K562 (cell line): ENCODE data around the gene CFAP54.

ENCODE experiments used
- CGGBP1 ChIP-seq: fragments of 250-450 bp; sonication (Bioruptor Pico); IDR thresholded peaks from 2 replicates; pipeline ENCODE4 v1.9.0; 2021; ENCODE audit warnings: mild to moderate bottlenecking
- CTCF ChIP-seq, 3 experiments: IDR thresholded peaks in 2 of 3; conservative IDR thresholded peaks in 1 of 3; 2 replicates each; pipeline ENCODE4 v1.5.1; 2011 to 2012; ENCODE audit warnings: low read length in 3 of 3, mild to moderate bottlenecking in 3 of 3, control low read depth in 2 of 3, improper control_type of control experiment in 1 of 3, inconsistent platforms in 1 of 3, low read depth in 1 of 3, mixed read lengths in 1 of 3, moderate library complexity in 1 of 3; ENCODE audit not compliant: insufficient read depth in 2 of 3
- DMBX1 ChIP-seq: fragments of 250-450 bp; sonication (Bioruptor Pico); IDR thresholded peaks from 2 replicates; pipeline ENCODE4 v1.8.0; 2022; ENCODE audit warnings: inconsistent platforms, mild to moderate bottlenecking, moderate library complexity, borderline replicate concordance
- EP300 ChIP-seq: IDR thresholded peaks from 2 replicates; pipeline ENCODE4 v1.6.1; 2012; ENCODE audit warnings: low read length, improper control_type of control experiment
- ETV1 ChIP-seq: fragments of 450-650 bp; conservative IDR thresholded peaks from 2 replicates; pipeline ENCODE4 v1.6.1; 2016; ENCODE audit warnings: missing genetic modification characterization, control low read depth, low read depth, missing compliant biosample characterization
- EZH2 ChIP-seq: IDR thresholded peaks from 2 replicates; pipeline ENCODE4 v1.6.1; 2012; ENCODE audit warnings: low read depth, mild to moderate bottlenecking, inconsistent platforms, low read length, borderline replicate concordance
- JUND ChIP-seq, 2 experiments: IDR thresholded peaks; 2 replicates in 1 of 2; 3 replicates in 1 of 2; pipeline ENCODE4 v1.6.1; 2011; ENCODE audit warnings: borderline replicate concordance in 2 of 2, low read depth in 2 of 2, low read length in 2 of 2, improper control_type of control experiment in 1 of 2, missing biosample characterization in 1 of 2, missing genetic modification characterization in 1 of 2, missing genetic modification reagents in 1 of 2
- MXI1 ChIP-seq: IDR thresholded peaks from 2 replicates; pipeline ENCODE4 v1.6.1; 2011; ENCODE audit warnings: low read depth, mild to moderate bottlenecking, improper control_type of control experiment, low read length
- NFATC3 ChIP-seq: fragments of 450-650 bp; IDR thresholded peaks from 2 replicates; pipeline ENCODE4 v1.6.1; 2017; ENCODE audit warnings: mild to moderate bottlenecking
- TBL1XR1 ChIP-seq, 2 experiments: IDR thresholded peaks; 2 replicates each; pipeline ENCODE4 v1.6.1; 2012; ENCODE audit warnings: improper control_type of control experiment in 2 of 2, low read length in 2 of 2, mild to moderate bottlenecking in 1 of 2
- USF1 ChIP-seq: sonication (generic); formaldehyde crosslinking; IDR thresholded peaks from 2 replicates; pipeline ENCODE4 v1.9.0; 2022; ENCODE audit warnings: mild to moderate bottlenecking, missing genetic modification reagents
- ZBTB26 ChIP-seq: fragments of 450-650 bp; formaldehyde crosslinking; IDR thresholded peaks from 2 replicates; pipeline ENCODE4 v1.4.0; 2022; ENCODE audit warnings: missing genetic modification characterization
- ZBTB34 ChIP-seq: fragments of 250-450 bp; sonication (Bioruptor Pico); IDR thresholded peaks from 2 replicates; pipeline ENCODE4 v1.8.0; 2021; ENCODE audit warnings: mild to moderate bottlenecking, moderate library complexity

GRCh38 chr12:96876966-96877365 lies 387.6 kb downstream of the CFAP54 start:
- no peak for TF ChIP-seq ZBTB26 (CRISPR knock-in tag)
- no peak for TF ChIP-seq CTCF (IDR thresholded peaks at IDR 0.05 in 2 of 3, conservative IDR thresholded peaks at IDR 0.05 in 1 of 3; ENCODE audit: insufficient read depth in 2 of 3, low read depth in 1 of 3, low read length in 3 of 3)
- no peak for TF ChIP-seq MXI1
- TF ChIP-seq JUND (IDR thresholded peaks at IDR 0.05; ENCODE audit: borderline replicate concordance, low read depth, low read length), result no peak
- TF ChIP-seq JUND (tag; IDR thresholded peaks at IDR 0.05; ENCODE audit: borderline replicate concordance, low read depth, low read length), result no peak
- no peak for TF ChIP-seq DMBX1 (CRISPR knock-in tag)
- no peak for TF ChIP-seq NFATC3
- no peak for TF ChIP-seq USF1 (CRISPR knock-in tag)
- TF ChIP-seq TBL1XR1 (IDR thresholded peaks at IDR 0.05; ENCODE audit: low read length in 2 of 2), result no peak
- TF ChIP-seq ZBTB34 (CRISPR knock-in tag), result no peak
- no peak for TF ChIP-seq CGGBP1 (CRISPR knock-in tag)
- TF ChIP-seq EZH2, result no peak
- TF ChIP-seq ETV1 (tag), result no peak
- no peak for TF ChIP-seq EP300
